A549 (cell line): Measurements from ENCODE around the gene CDK14.

Experiments used
- CBX2 ChIP-seq: fragments of 200-600 bp; sonication (generic); IDR thresholded peaks from 2 replicates; pipeline ENCODE4 v1.6.1; 2016; ENCODE audit warnings: low read depth, mild to moderate bottlenecking, borderline replicate concordance
- EP300 ChIP-seq, 2 experiments: fragments of >200 bp; sonication (Bioruptor Twin); formaldehyde crosslinking; IDR thresholded peaks; 2 replicates in 1 of 2; 3 replicates in 1 of 2; pipeline ENCODE4 v1.6.1; 2016 to 2017
- HOXB5 ChIP-seq: fragments of 250-450 bp; sonication (Bioruptor Pico); IDR thresholded peaks from 2 replicates; pipeline ENCODE4 v1.5.0; 2020; ENCODE audit warnings: mild to moderate bottlenecking, moderate library complexity
- POLR2AphosphoS2 ChIP-seq: conservative IDR thresholded peaks from 2 replicates; pipeline ENCODE4 v1.6.1; 2012; ENCODE audit warnings: low read length, improper control_type of control experiment, inconsistent platforms

GRCh38 chr7:90663176-90663575 is 67.1 kb downstream of the CDK14 start:
- TF ChIP-seq POLR2AphosphoS2 = no peak
- no peak for TF ChIP-seq CBX2
- TF ChIP-seq EP300 (IDR thresholded peaks at IDR 0.05) = no peak
- no peak for TF ChIP-seq HOXB5 (CRISPR knock-in tag)
